ENCODE measurements around the gene SLC7A10.
A peak's percentile ranks its signal among the peaks of the same experiment; 100 is the strongest.
"Not testable (repeated sequence)": the region's sequence is repeated elsewhere in the genome, so short reads cannot be mapped to it uniquely, and the experiment has no call there.

Gene SLC7A10

DNA sequence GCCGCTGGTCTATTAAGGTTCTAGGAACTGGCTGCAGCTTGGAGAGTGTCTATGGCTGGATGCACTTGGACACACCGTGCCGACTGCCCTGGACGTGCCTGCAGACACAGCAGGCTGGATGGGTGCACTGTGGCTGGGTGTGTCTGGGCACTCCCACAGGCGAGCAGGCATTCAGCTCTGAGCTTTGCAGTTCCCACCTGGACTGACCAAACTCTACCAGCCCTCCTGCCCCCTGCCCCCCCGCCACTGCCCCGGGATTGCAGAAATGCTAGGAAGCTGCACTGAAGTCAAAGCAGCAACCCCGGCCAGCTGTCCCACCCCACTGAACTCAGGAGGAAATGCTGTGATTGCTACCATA lies 38.5 kb downstream of the SLC7A10 start:
- no peak for DNase-seq

- no peak for DNase-seq
Measured at GRCh38 chr19:33186431-33187182, 39.0 kb downstream of the SLC7A10 start.

DNA sequence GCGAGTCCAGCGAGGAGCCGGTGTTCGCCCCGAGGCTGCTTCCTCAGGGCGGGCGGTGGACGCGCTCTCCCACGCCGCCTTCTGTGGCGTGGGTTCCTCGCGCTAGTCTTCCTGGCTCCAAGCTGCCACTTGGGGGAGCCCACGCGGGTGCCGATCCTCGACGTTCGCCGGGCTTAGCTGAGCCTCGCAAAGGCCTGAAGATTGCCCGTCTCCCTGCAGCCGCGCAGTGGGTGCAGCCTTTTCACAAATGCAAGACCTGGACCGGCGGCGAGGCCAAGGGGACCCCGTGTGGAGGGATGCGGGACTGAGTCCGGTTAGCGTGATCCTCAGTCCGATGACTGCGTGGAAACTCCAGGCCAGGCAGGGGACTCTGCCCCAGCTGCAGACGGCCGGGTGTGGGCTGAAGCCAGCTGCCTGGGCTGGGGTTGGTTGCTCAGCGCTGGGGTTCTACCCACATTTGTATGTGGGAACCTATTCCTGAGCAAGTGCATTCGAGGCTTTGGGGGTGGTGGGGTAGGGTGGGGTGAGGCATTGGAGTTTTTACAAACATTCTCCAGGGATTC lies 48.2 kb downstream of the SLC7A10 start:
- DNase-seq, result peak in 28 of 56 donors; percentile 69 to 95 (median 84)

GRCh38 chr19:33176670-33177416 lies 48.8 kb downstream of the SLC7A10 start:
- peak; percentile 64 to 99 (median 94) for DNase-seq

- peak in 16 of 56 donors; percentile 14 to 75 (median 60) for DNase-seq
Measured at GRCh38 chr19:33175886-33176669, 49.6 kb downstream of the SLC7A10 start.

DNA sequence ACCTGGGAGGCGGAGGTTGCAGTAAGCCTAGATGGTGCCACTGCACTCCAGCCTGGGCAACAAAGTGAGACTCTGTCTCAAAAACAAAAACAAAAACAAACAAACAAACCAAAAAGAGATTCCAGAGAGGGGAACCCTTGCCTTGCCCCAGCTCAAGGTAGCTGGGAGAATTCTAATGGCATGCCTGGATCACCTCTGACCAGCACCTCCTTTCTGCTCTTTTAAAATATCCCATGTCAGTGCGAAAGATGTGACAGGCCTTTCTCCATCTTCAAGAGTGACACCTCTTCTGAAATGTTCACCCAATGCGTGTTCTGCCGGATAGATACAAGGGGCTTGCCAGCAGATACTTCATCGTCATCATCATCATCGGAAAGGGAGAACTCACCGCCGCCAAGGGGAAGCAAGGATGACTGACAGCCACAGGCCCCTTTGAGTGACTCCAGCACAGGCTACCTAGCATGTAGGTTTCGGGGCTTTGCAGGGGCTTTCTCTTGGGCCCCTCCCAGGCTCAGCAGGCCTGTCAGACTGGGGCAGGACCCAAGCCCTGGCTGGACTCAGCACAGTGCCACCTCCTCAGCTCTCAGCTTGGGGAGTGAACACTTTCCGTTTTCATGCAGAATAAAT lies 50.4 kb downstream of the SLC7A10 start:
- no peak for DNase-seq

- DNase-seq, result no peak
Measured at GRCh38 chr19:33174186-33174585, 51.5 kb downstream of the SLC7A10 start.

DNA sequence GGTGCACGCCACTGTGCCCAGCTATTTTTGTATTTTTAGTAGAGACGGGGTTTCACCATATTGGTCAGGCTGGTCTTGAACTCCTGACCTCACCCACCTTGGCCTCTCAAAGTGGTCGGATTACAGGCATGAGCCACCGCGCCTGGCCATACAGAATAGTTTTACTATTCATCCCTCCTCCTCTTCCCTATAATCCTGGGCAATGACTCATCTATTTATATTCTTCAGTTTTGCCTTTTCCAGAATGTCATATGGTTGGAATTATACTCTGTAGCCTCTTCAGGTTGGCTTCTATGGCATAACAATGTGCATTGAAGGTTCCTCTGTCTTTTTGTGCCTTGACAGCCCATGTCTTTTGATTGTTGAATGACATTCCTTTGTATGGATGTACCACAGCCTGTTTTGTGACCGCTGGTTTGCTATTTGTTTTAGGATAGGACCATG lies 53.7 kb downstream of the SLC7A10 start:
- no peak for DNase-seq

- DNase-seq, result no peak
Measured at GRCh38 chr19:33171222-33171795, 54.3 kb downstream of the SLC7A10 start.

GRCh38 chr19:33168528-33168927 lies 57.1 kb downstream of the SLC7A10 start:
- no peak for DNase-seq

- no peak for DNase-seq
Measured at GRCh38 chr19:33167438-33167837, 58.2 kb downstream of the SLC7A10 start.

GRCh38 chr19:33166037-33166436 lies 59.6 kb downstream of the SLC7A10 start:
- not testable (repeated sequence) for DNase-seq

- DNase-seq, result no peak
Measured at GRCh38 chr19:33163481-33163880, 62.2 kb downstream of the SLC7A10 start.

DNA sequence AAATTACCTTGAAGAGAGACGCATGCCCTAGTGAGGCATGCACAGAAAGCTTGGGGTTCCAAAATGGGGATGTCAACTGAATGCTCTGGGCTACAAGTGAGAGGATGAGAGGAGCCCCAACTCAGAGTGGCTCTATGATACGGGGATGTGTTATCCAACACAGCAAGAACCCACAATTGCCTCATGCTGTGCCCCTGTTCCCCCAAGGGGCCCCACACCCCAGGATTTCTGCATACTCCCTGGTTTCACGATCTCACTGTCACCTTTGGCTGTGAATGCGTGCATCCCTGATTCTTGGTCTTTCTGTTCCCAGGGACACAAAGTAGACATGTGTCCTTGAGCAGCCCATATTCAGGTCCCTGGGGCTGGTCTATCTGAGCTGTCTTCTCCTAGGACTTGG lies 64.4 kb downstream of the SLC7A10 start:
- no peak for DNase-seq

GRCh38 chr19:33159893-33160292 lies 65.8 kb downstream of the SLC7A10 start:
- no peak for DNase-seq

GRCh38 chr19:33159149-33159548 lies 66.5 kb downstream of the SLC7A10 start:
- no peak for DNase-seq

All from nucleus accumbens (tissue), 56 donors.